Fibroblast of pulmonary artery (primary cell): ENCODE measurements around the gene WFDC13.

ENCODE experiments used
- DNase-seq: peaks from one replicate; pipeline ENCODE4 v3.0.0-alpha.2; 2010; ENCODE audit warnings: low read depth
- H3K4me3 ChIP-seq: replicated peaks from 2 replicates; pipeline ENCODE4 v1.5.1; 2011; ENCODE audit warnings: low read depth, mild to moderate bottlenecking, control low read depth, low read length, moderate library complexity
- CTCF ChIP-seq: IDR thresholded peaks from 2 replicates; pipeline ENCODE4 v1.5.1; 2011; ENCODE audit warnings: mild to moderate bottlenecking, control low read depth, low read length, inconsistent platforms; ENCODE audit errors: missing control alignments

WFDC13 gene

DNA sequence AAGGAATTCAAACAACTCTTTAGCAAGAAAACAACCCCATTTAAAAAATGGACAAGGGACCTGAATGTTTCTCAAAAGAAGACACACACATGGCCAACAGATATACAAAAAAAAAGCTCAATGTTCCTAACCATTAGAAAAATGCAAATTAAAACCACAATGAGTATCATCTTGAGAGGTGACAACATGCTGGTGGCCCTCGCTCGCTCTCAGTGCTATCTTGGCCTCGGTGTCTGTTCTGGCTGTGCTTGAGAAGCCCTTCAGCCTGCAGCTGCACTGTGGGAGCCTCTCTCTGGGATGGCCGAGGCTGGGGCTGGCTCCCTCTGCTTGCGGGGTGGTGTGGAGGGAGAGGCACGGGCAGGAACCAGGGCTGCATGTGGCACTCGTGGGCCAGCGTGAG is 33.7 kb downstream of the WFDC13 start:
- H3K4me3 ChIP-seq, result no peak overlapping the region

GRCh38 chr20:45735988-45736387 is 34.1 kb downstream of the WFDC13 start:
- TF ChIP-seq CTCF, result no peak

More for the DNA sequence above, 33.7 kb downstream of the WFDC13 start:
- TF ChIP-seq CTCF, result no peak
- no peak for DNase-seq

GRCh38 chr20:45742596-45742995 is 40.8 kb downstream of the WFDC13 start:
- no peak for TF ChIP-seq CTCF
- H3K4me3 ChIP-seq, result no peak overlapping the region
- no peak for DNase-seq

More at GRCh38 chr20:45735988-45736387, 34.1 kb downstream of the WFDC13 start:
- H3K4me3 ChIP-seq, result no peak overlapping the region
- DNase-seq, result no peak

DNA sequence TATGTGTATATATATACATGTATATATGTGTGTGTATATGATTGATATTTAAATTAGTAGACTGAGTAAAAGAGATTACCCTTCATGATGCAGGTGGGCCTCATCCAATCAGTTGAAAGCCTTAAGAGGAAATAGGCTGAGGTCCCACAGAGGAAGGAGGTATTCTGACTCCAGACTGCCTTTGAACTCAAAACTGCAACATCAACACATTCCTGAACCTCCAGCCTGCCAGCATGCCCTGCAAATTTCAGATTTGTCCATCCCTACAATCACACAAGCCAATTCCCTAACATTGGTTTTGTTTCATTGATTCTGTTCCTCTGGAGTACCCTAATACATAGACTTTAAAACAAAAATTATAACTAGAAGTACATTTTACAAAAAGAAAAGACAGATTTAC is 43.2 kb downstream of the WFDC13 start:
- H3K4me3 ChIP-seq, result no peak overlapping the region
- DNase-seq, result no peak
- no peak for TF ChIP-seq CTCF

DNA sequence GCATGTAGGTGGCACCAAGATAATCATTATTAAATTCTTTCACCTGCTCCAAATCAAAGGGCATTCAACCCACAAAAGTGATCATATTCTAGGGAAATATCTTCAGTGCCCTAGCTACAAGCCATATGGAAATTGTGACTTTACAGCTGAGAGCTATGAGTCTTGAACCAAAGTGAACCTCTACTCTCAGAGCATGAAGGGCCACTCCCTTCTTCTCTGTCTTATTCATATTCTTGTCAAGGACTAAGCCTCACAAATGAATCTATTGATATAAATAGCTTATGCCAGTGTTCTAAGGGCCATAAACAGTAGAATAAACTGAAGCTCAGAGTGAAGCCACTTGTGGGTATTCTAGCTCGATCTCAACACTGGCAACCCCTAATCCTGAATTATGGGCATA is 49.9 kb downstream of the WFDC13 start:
- DNase-seq, result no peak
- TF ChIP-seq CTCF, result no peak
- H3K4me3 ChIP-seq, result no peak overlapping the region

- H3K4me3 ChIP-seq, result no peak overlapping the region
- TF ChIP-seq CTCF, result no peak
- no peak for DNase-seq
Measured at GRCh38 chr20:45752746-45753145, 50.9 kb downstream of the WFDC13 start.

DNA sequence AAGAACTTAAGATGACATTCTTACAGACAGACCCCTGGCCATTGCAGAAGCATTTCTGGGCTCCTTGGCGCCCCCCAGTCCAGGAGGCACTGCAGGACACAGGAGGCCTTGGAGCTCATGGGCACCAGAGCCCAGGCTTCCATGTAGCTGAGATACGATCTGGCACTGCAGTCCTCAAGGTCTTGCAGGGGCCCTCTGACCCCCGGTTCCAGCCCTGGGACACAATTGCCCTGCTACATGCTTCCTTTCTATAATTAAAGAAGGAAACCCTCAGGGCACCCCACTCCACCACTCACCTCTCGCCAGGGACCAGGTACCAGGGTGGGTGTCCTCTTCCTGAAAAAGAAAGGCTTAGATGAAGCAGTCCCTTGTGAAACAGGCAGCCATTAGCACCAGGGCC is 56.3 kb downstream of the WFDC13 start:
- no peak for TF ChIP-seq CTCF
- no peak for DNase-seq
- H3K4me3 ChIP-seq, result no peak overlapping the region
